GM23338 (cell line): ENCODE data around the gene PRSS3. TPM values are rescaled to one million over a fixed set of nuclear protein-coding genes. Genes with fewer than 3 reads are reported as not detected.

Experiments used
- ATAC-seq: fragments of 200-7000 bp; cut with Tn5 transposase; 3 replicates; pipeline ENCODE4 v1.9.1; 2020
- DNase-seq: peaks from one replicate; pipeline ENCODE4 v3.0.0-alpha.2; 2015; ENCODE audit warnings: low spot score
- H2AFZ ChIP-seq: fragments of 200-600 bp; sonication (generic); 2 replicates; pipeline ENCODE4 v1.8.0; 2016; ENCODE audit warnings: antibody characterized with exemption, mild to moderate bottlenecking, moderate library complexity
- H3F3A ChIP-seq: fragments of 200-600 bp; sonication (generic); replicated peaks from 2 replicates; pipeline ENCODE4 v1.8.0; 2017; ENCODE audit warnings: antibody characterized with exemption, mixed run types, low read depth
- H3K27ac ChIP-seq: fragments of 200-600 bp; sonication (generic); 2 replicates; pipeline ENCODE4 v1.6.1; 2016; ENCODE audit warnings: low read depth
- H3K27me3 ChIP-seq: fragments of 200-600 bp; sonication (generic); 2 replicates; pipeline ENCODE4 v1.8.0; 2016; ENCODE audit warnings: mild to moderate bottlenecking, mixed run types, moderate library complexity; ENCODE audit not compliant: insufficient read depth
- H3K36me3 ChIP-seq: fragments of 200-600 bp; sonication (generic); 2 replicates; pipeline ENCODE4 v1.8.0; 2016; ENCODE audit warnings: mild to moderate bottlenecking; ENCODE audit not compliant: insufficient read depth
- H3K4me1 ChIP-seq: fragments of 200-600 bp; sonication (generic); 2 replicates; pipeline ENCODE4 v1.8.0; 2016; ENCODE audit warnings: mild to moderate bottlenecking, moderate library complexity; ENCODE audit not compliant: insufficient read depth
- H3K4me2 ChIP-seq: fragments of 200-600 bp; sonication (generic); 2 replicates; pipeline ENCODE4 v1.7.1; 2017; ENCODE audit warnings: mixed run types
- H3K4me3 ChIP-seq: fragments of 200-600 bp; sonication (generic); 2 replicates; pipeline ENCODE4 v1.6.1; 2016; ENCODE audit warnings: mixed run types
- H3K79me2 ChIP-seq: fragments of 200-600 bp; sonication (generic); replicated peaks from 2 replicates; pipeline ENCODE4 v1.8.0; 2017; ENCODE audit warnings: mild to moderate bottlenecking; ENCODE audit not compliant: insufficient read depth
- H3K9me2 ChIP-seq: fragments of 200-600 bp; sonication (generic); 2 replicates; pipeline ENCODE4 v1.8.0; 2017; ENCODE audit not compliant: insufficient read depth
- H4K20me1 ChIP-seq: fragments of 200-600 bp; sonication (generic); replicated peaks from 2 replicates; pipeline ENCODE4 v1.8.0; 2017; ENCODE audit warnings: mild to moderate bottlenecking; ENCODE audit not compliant: insufficient read depth
- H3K27ac Mint-ChIP-seq: 2 replicates; pipeline ENCODE4 v1.8.0; 2020; ENCODE audit warnings: inconsistent platforms, mild to moderate bottlenecking, moderate library complexity, mixed read lengths
- H3K27me3 Mint-ChIP-seq: 3 replicates; pipeline ENCODE4 v1.8.0; 2022; ENCODE audit warnings: low read depth, mild to moderate bottlenecking, moderate library complexity, mixed read lengths, inconsistent platforms; ENCODE audit not compliant: insufficient read depth, poor library complexity
- H3K36me3 Mint-ChIP-seq: 3 replicates; pipeline ENCODE4 v1.8.0; 2021; ENCODE audit warnings: low read depth, mild to moderate bottlenecking, inconsistent platforms, moderate library complexity, mixed read lengths
- H3K4me1 Mint-ChIP-seq: 3 replicates; pipeline ENCODE4 v1.8.0; 2020; ENCODE audit warnings: mild to moderate bottlenecking, inconsistent platforms, mixed read lengths
- H3K4me3 Mint-ChIP-seq: 3 replicates; pipeline ENCODE4 v1.8.0; 2021; ENCODE audit warnings: moderate library complexity, mild to moderate bottlenecking, inconsistent platforms, mixed read lengths
- H3K9me3 Mint-ChIP-seq: 3 replicates; pipeline ENCODE4 v1.8.0; 2020; ENCODE audit warnings: moderate library complexity, mild to moderate bottlenecking, inconsistent platforms, mixed read lengths
- CREB1 ChIP-seq: fragments of 250-450 bp; sonication (Bioruptor Pico); IDR thresholded peaks from 2 replicates; pipeline ENCODE4 v1.5.0; 2020; ENCODE audit warnings: low read depth, mild to moderate bottlenecking, moderate library complexity
- ETS1 ChIP-seq: IDR thresholded peaks from 2 replicates; pipeline ENCODE4 v1.6.1; 2016; ENCODE audit warnings: antibody characterized with exemption
- EZH2 ChIP-seq: fragments of 200-600 bp; sonication (generic); IDR thresholded peaks from one replicate; pipeline ENCODE4 v1.8.0; 2017; ENCODE audit warnings: antibody characterized with exemption, mild to moderate bottlenecking, low read depth; ENCODE audit not compliant: unreplicated experiment
- EZH2phosphoT487 ChIP-seq: fragments of 200-600 bp; sonication (generic); IDR thresholded peaks from one replicate; pipeline ENCODE4 v1.8.1; 2018; ENCODE audit warnings: antibody characterized with exemption; ENCODE audit not compliant: unreplicated experiment
- JUNB ChIP-seq: IDR thresholded peaks from one replicate; pipeline ENCODE4 v1.6.1; 2016; ENCODE audit warnings: antibody characterized with exemption; ENCODE audit not compliant: unreplicated experiment
- POLR2AphosphoS5 ChIP-seq: IDR thresholded peaks from 2 replicates; pipeline ENCODE4 v1.6.1; 2016; ENCODE audit warnings: antibody characterized with exemption, low read depth
- REST ChIP-seq: IDR thresholded peaks from one replicate; pipeline ENCODE4 v1.6.1; 2018; ENCODE audit warnings: antibody characterized with exemption; ENCODE audit not compliant: unreplicated experiment
- STAT1 ChIP-seq: IDR thresholded peaks from one replicate; pipeline ENCODE4 v1.6.1; 2016; ENCODE audit warnings: antibody characterized with exemption; ENCODE audit not compliant: unreplicated experiment
- ZNF331 ChIP-seq: fragments of 250-450 bp; sonication (Bioruptor Pico); IDR thresholded peaks from 2 replicates; pipeline ENCODE4 v1.5.0; 2020; ENCODE audit warnings: low read depth, mild to moderate bottlenecking, moderate library complexity
- ZNF462 ChIP-seq: fragments of 250-450 bp; sonication (Bioruptor Pico); IDR thresholded peaks from 2 replicates; pipeline ENCODE4 v1.5.0; 2020; ENCODE audit warnings: mild to moderate bottlenecking, moderate library complexity
- polyA plus RNA-seq: library from polyadenylated mRNA; unstranded; fragments of >200 nt; fragmentation: Nextera tagmentation; extraction: Ambion mirVana; gene quantifications from 2 replicates; pipeline ENCODE4 v1.2.1, GENCODE V29; 2016
- total RNA-seq: library from RNA; depleted of rRNA; stranded (reverse); fragments of >200 nt; shearing (Covaris generic); gene quantifications from 2 replicates; pipeline ENCODE4 v1.2.3, GENCODE V29; 2014

The PRSS3 gene
- total and polyA plus RNA-seq, 2 experiments from 2014 or later, result 4.2 to 4.5 TPM

- peak overlapping the region; percentile 92 for H3K4me2 ChIP-seq
- peak overlapping the region; percentile 87; the same call in 1 of the 2 replicates for H2AFZ ChIP-seq
- H3K79me2 ChIP-seq, result no peaks in the 10 kb centered on the region
- peaks cover 42% of the 10 kb centered on the region for H3K27me3 ChIP-seq
- no peak for TF ChIP-seq EZH2
- no peak for TF ChIP-seq CREB1 (CRISPR knock-in tag)
- no peak for TF ChIP-seq JUNB
- TF ChIP-seq ETS1, result no peak
- TF ChIP-seq ZNF462 (CRISPR knock-in tag), result no peak
- no peak for TF ChIP-seq STAT1
- TF ChIP-seq ZNF331 (CRISPR knock-in tag), result no peak
- no peak for TF ChIP-seq EZH2phosphoT487
- no peak for TF ChIP-seq REST
- no peak for TF ChIP-seq POLR2AphosphoS5
- H4K20me1 ChIP-seq, result no peaks in the 10 kb centered on the region
- H3K36me3 ChIP-seq, result no peaks in the 10 kb centered on the region
- peak overlapping the region; percentile 70 for H3K4me3 ChIP-seq
- H3K9me2 ChIP-seq, result no peaks in the 10 kb centered on the region
- ATAC-seq (peak; percentile 86), DNase-seq (peak; percentile 59)
- peaks cover 9% of the 10 kb centered on the region for H3K4me1 Mint-ChIP-seq
- no peak overlapping the region for H3K27ac Mint-ChIP-seq
- H3K36me3 Mint-ChIP-seq, result no peaks in the 10 kb centered on the region
- no peak overlapping the region for H3K27ac ChIP-seq
- peaks cover 28% of the 10 kb centered on the region for H3K27me3 Mint-ChIP-seq
- peak overlapping the region; percentile 75 for H3K4me3 Mint-ChIP-seq
- H3F3A ChIP-seq, result no peaks in the 10 kb centered on the region
- H3K9me3 Mint-ChIP-seq, result no peaks in the 10 kb centered on the region; the same call in 2 of the 3 replicates
- H3K4me1 ChIP-seq, result no peaks in the 10 kb centered on the region
Observed at GRCh38 chr9:33750307-33750838, 45.0 kb upstream of the PRSS3 start.
